ENCODE results near the gene TOMM5.

GRCh38 chr9:37623267-37623666 is 30.9 kb upstream of the TOMM5 start:
- TF ChIP-seq EP300 (IDR thresholded peaks at IDR 0.05; ENCODE audit: low read depth) (no peak), CTCF (IDR thresholded peaks at IDR 0.05) (no peak), POLR2A (IDR thresholded peaks at IDR 0.05) (no peak), POLR2AphosphoS5 (IDR thresholded peaks at IDR 0.05) (no peak)
